RCC 7860 (cell line): ENCODE measurements around the gene KMT2A.
"Not testable (repeated sequence)": the region's sequence is repeated elsewhere in the genome, so short reads cannot be mapped to it uniquely, and the experiment has no call there.

Experiments used
- DNase-seq: peaks from one replicate; pipeline ENCODE4 v3.0.0-alpha.2; 2015; ENCODE audit warnings: low spot score
- FAIRE-seq: peaks from 2 replicates; lab custom pipeline; 2012; peaks lifted over from hg19 to GRCh38; lab: Jason Lieb, UNC

KMT2A gene

GRCh38 chr11:118434553-118435289, 1.6 kb upstream of the KMT2A start:
- no peak for FAIRE-seq

GRCh38 chr11:118435290-118435892, 901 bp upstream of the KMT2A start:
- FAIRE-seq (no peak), DNase-seq (peak; percentile 61)

More at GRCh38 chr11:118434553-118435289, 1.6 kb upstream of the KMT2A start:
- no peak for DNase-seq

- no peak for DNase-seq
- no peak for FAIRE-seq
These were observed 431 bp downstream of the KMT2A start for GRCh38 chr11:118436639-118437207.

DNA sequence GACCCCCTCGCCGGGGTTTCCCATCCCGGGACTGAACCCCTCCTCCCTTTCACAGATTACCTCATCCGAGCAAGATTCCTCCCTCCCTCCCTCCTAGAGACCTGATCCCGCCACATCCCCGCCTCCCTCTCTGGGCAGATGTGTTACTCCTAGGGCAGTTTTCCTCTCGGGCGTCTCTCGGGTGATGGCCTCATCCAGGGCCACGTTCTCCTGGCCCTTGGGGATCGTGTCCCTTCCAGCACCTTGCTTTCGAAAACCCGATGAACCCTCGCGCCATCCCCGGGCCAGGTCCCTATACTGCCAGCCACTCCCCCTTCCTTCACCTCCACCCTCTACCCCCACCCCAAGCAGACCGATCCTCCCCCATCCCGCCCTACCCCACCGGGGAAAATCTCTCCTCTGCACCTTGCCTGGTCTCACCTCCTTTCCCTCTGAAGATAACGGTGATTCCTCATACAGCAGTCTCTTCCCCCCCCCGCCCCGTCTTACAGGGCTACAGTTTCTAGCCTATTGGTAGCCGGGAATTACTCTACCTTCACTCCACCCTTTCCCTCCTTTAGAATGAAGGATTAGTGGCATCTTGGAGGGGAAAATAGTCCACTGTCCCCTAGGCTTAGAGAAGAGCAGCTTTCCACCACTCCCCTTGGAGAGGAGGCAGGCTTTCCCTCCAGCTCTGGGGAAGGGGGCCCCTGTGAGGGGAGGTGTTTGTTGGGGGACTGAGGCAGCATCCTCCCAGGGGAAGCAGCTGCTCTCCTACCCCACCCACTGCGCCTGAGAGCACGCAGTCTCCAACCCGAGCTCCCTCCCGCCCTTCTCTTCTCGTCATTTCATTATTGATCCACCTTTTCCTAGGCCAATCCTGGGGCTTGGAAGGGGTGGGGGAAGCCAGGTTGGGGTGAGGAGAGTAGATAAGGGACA, 1.2 kb downstream of the KMT2A start:
- no peak for DNase-seq
- FAIRE-seq, result no peak

DNA sequence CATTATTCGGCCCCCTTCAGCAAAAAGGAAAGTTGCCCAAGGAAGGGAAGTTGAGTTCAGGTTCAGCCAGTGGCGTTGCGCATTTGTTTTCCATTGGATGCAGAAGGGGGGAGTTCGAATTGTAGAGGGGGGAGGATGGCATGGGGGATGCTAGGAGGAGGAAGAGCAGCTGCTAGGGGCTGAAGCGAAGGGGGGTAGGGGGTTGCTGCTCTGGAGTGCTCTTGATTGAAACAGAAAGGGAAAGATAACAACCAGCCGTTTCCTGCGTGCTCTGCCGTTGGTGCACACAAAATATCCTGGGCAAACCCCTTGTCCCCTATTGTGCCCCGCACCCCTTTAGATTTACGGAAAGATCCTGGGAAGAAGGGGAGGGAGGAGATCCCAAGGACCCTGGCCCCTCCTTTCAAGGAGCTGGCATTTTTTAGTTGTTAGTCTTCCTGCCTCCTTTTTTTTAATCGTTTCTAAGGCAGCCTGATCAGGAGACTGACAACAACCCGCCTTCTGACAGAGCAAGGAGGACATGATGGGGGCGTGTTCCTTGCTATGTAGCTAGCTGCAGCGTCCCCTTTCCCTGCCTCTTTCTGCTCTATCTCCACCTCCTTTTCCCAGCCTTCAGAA, 2.1 kb downstream of the KMT2A start:
- FAIRE-seq (no peak), DNase-seq (peak; percentile 28)

DNA sequence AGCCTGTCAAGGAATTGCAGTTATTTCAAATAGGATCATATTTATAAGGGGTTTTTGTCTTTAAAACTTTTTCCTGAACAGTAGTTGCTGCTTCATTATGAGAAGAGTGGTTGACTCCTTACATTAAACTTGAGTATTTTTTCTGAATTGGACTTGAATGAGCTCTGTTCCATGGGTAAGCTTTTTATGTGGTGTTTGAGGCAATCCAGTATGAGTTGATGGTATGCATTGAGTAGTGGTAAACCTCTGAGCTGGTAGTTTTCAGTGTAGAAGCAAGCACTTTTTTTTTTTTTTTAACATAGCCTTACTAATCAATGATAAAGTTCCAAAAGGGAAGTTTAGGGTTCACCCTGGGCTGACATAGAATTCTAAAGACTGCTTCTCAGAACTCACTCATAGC, 3.4 kb downstream of the KMT2A start:
- DNase-seq (no peak), FAIRE-seq (no peak)

GRCh38 chr11:118441770-118442275, 5.5 kb downstream of the KMT2A start:
- FAIRE-seq (no peak), DNase-seq (no peak)

DNA sequence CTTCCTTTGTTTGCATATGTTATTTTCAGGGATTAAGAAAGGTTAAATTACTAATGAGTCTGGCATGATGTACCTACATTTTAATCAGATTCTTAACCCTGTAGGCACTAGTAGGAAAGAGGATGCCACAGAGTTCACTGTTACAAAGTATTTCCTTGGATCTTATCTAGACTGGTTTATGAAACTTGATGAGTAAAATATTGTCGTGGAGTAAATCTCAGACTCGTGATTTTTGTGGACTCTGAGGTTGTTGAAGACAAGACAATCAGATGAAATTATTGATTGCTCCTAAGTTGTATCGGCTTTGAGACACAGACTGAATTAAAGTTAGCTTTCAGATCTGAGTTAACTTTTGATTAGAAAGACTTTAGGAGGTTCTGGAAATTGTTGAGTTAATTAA, 6.0 kb downstream of the KMT2A start:
- FAIRE-seq, result no peak

DNA sequence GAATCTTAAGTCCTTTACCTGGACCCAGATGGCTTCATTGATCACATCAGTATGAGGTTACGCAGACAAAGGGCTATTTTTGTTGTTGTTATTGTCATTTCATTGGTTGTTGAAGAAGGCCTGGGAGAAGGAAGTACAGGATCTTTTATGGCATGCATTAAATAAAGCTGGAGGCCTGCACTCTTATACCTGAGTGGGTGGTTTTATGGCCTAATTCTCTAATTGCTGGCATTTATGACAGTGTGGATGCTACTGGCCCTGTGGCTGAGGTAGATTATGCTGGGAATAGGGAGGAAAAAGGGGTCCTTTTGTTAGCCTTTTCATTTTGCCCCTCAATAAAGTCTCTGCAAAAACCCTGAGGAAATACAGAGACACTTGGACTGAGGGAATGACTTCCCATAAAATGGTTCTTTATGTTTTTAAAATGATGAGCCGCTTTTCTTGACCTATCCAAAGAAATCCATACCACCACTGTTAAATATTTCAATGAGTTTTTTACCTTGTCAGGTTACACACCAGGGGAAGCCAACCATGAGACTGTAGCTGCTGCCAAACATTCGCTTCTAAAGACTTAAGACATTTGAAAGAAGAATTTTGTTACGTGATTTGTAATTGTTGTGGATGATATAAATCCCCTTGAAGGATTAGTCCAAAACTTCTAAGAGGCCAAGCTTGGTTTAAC, 6.8 kb downstream of the KMT2A start:
- no peak for FAIRE-seq

More for the DNA sequence above, 6.0 kb downstream of the KMT2A start:
- DNase-seq, result no peak

GRCh38 chr11:118443590-118444218, 7.4 kb downstream of the KMT2A start:
- DNase-seq, result no peak
- FAIRE-seq, result no peak

More for the DNA sequence above, 6.8 kb downstream of the KMT2A start:
- DNase-seq, result no peak

DNA sequence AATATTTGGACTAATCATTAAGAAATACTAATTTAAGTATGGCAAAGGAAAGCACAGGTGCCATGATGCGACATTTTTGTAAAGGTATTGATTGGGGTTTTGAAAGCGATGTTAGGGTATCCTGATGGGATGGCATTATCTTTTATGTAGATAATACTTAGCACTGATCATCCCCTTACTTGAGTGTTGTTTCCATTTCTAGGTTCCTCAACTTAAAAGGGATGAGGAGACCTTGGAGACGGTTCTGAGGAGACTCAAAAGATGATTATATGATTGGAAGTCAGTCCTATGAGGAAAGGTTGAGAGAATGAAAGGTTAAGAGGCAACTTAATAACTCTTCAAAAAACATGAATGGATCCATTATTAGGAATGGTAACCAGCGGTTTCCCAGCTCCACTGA, 11.1 kb downstream of the KMT2A start:
- no peak for DNase-seq

GRCh38 chr11:118448294-118448693, 12.0 kb downstream of the KMT2A start:
- FAIRE-seq (no peak), DNase-seq (no peak)

More for the DNA sequence above, 11.1 kb downstream of the KMT2A start:
- no peak for FAIRE-seq

- DNase-seq, result no peak
These were observed 13.1 kb downstream of the KMT2A start for GRCh38 chr11:118449316-118449918.

GRCh38 chr11:118450451-118450850, 14.2 kb downstream of the KMT2A start:
- DNase-seq, result no peak
- FAIRE-seq, result no peak

More at GRCh38 chr11:118449316-118449918, 13.1 kb downstream of the KMT2A start:
- no peak for FAIRE-seq

- DNase-seq, result no peak
- no peak for FAIRE-seq
These were observed 25.9 kb downstream of the KMT2A start for GRCh38 chr11:118462178-118462577.

DNA sequence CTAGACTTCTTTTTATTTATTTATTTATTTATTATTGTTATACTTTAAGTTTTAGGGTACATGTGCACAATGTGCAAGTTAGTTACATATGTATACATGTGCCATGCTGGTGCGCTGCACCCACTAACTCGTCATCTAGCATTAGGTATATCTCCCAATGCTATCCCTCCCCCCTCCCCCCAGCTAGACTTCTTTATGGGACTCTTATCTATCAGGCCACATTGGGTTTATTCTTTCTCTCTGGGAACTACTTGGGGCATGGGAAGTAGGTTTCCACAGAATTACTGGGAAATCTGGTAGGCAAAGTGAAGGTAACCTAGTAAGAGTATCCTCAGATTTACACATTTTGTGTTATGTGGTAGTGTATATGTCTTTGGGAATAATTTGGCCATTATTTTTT, 32.7 kb downstream of the KMT2A start:
- not testable (repeated sequence) for DNase-seq, FAIRE-seq

GRCh38 chr11:118471030-118471429, 34.7 kb downstream of the KMT2A start:
- FAIRE-seq, result no peak
- DNase-seq, result no peak

DNA sequence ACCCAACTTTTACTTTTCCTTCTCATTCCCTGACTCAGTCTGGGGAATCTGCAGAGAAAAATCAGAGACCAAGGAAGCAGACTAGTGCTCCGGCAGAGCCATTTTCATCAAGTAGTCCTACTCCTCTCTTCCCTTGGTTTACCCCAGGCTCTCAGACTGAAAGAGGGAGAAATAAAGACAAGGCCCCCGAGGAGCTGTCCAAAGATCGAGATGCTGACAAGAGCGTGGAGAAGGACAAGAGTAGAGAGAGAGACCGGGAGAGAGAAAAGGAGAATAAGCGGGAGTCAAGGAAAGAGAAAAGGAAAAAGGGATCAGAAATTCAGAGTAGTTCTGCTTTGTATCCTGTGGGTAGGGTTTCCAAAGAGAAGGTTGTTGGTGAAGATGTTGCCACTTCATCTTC, 37.2 kb downstream of the KMT2A start:
- FAIRE-seq, result no peak
- DNase-seq, result no peak

DNA sequence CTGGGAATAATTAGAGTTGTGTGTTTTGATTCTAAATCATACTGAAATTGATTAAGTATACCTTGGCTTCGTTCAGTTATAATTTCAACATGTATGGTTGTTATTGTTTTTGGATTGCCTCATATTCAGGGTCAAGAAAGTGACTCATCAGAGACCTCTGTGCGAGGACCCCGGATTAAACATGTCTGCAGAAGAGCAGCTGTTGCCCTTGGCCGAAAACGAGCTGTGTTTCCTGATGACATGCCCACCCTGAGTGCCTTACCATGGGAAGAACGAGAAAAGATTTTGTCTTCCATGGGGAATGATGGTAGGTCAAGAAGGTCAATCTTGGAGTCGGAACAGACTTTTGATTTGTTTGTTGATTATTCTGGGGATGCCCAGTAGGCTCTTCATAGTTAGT, 40.4 kb downstream of the KMT2A start:
- FAIRE-seq, result no peak
- DNase-seq, result no peak
